Measurements from ENCODE around the gene SCAPER. TPM values are rescaled to one million over a fixed set of nuclear protein-coding genes. Genes with fewer than 3 reads are reported as not detected.

SCAPER gene
- total and polyA plus RNA-seq, 2 experiments from 2014 or later, result 27.0 to 35.7 TPM

DNA sequence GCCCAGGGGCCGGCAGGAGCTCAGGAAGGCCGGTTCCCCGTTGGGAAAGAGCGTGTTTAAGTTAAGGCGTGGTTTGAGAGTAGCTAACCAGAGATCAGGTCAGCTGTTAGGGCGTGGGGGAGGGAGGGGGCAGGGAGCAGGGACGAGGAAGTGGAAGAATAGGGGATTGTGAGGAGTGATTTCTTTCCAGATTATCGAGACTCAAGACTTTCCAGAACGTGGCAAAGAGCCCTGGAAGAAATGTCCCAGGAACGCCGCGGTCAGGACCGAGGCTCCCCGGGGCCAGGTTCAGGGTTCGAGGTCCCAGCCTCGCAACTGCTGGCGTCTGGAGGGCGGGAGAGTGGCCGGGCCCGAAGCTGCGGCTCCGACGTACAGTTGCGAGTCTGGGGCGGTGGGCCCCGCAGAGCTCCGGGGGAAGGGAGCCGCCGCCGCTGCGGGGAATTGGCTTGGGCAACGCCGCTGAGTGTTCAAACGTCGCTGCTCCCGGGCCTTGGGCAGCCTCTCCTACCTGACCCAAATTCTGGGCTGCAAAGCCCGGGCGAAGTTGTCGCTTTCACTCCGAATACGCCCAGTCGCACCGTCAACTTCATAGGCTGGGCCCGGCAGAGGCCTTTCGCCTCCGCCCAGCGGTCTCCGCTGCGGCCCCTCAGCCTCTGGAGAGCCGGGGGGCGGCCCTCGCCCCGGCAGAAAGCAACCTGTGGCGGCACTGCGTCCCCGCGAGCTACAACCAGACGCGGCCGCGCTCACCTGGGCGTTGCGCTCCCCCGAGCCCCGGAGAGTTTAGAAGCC, 559.1 kb downstream of the SCAPER start:
- DNase-seq (ENCODE audit: low read depth in 1 of 2, low spot score in 1 of 2), result peak in 1 of 2 donors; percentile 32
- H3K4me1 ChIP-seq (ENCODE audit: low read depth), result peaks cover 16% of the 10 kb centered on the region
- peak overlapping the region; percentile 26 for H3K4me3 ChIP-seq
- no peaks in the 10 kb centered on the region for H3K9me3 ChIP-seq (ENCODE audit: low read depth)
- TF ChIP-seq, protein P1, sequence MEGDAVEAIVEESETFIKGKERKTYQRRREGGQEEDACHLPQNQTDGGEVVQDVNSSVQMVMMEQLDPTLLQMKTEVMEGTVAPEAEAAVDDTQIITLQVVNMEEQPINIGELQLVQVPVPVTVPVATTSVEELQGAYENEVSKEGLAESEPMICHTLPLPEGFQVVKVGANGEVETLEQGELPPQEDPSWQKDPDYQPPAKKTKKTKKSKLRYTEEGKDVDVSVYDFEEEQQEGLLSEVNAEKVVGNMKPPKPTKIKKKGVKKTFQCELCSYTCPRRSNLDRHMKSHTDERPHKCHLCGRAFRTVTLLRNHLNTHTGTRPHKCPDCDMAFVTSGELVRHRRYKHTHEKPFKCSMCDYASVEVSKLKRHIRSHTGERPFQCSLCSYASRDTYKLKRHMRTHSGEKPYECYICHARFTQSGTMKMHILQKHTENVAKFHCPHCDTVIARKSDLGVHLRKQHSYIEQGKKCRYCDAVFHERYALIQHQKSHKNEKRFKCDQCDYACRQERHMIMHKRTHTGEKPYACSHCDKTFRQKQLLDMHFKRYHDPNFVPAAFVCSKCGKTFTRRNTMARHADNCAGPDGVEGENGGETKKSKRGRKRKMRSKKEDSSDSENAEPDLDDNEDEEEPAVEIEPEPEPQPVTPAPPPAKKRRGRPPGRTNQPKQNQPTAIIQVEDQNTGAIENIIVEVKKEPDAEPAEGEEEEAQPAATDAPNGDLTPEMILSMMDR (IDR thresholded peaks at IDR 0.05; ENCODE audit: low read depth, low read length), result no peak
- H3K27me3 ChIP-seq, result peaks cover 100% of the 10 kb centered on the region
- no peaks in the 10 kb centered on the region for H3K36me3 ChIP-seq
- H3K27ac ChIP-seq, result no peak overlapping the region

DNA sequence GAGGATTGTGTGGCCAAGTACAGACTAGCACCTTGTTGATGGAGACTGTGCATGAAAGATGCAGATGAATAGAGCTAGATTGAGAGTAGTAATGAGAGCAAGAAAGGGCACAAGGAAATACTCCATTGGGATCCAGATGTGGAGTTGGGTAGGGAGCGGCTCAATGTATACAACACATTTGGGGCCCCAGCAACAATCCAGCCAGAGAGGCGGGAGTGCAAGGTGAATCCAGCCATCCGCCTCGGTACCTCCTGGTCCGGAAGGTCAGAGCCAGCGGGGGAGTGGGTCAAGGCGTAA, 559.6 kb downstream of the SCAPER start:
- Histone ChIP-seq H3K27ac (no peak overlapping the region), H3K27me3 (peaks cover 100% of the 10 kb centered on the region), H3K36me3 (no peaks in the 10 kb centered on the region), H3K4me1 (ENCODE audit: low read depth) (peaks cover 20% of the 10 kb centered on the region), H3K4me3 (no peak overlapping the region), H3K9me3 (ENCODE audit: low read depth) (no peaks in the 10 kb centered on the region)
- TF ChIP-seq, protein P1 (IDR thresholded peaks at IDR 0.05; ENCODE audit: low read depth, low read length), result no peak
- DNase-seq (ENCODE audit: low read depth in 1 of 2, low spot score in 1 of 2), result no peak

DNA sequence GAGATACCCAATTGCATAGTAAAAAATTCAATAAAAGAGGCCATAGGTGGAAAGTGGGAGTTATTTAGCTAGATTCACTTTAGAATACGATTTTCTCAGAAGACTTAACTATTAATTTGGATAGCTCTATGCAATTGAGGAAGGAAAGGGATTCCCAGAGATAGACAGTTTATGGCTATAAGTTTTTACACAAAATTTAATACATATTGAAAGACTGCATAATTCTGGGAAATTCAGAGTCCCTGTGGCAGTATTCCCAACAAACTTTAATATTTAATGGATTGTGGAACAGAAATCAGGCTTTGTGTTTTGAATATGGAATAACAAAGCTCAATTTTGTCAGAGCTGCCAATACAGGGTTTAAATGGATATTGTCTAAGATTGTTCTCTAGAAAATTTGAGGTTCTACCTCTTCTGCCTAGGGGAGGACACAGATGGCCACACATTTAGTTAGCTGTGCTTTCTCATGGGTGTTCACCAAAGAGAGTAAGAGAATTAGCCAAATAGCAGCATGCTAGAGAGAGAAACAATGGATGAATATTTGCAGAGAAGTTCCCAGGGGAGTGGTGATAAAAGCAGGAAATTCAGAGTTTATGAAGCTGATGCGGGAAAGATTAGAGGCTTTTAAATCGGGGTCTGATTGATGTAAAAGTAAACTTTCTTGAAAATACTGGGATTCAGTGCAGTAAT, 560.1 kb downstream of the SCAPER start:
- H3K9me3 ChIP-seq (ENCODE audit: low read depth), result no peaks in the 10 kb centered on the region
- H3K27ac ChIP-seq, result no peak overlapping the region
- H3K27me3 ChIP-seq, result peaks cover 100% of the 10 kb centered on the region
- H3K4me3 ChIP-seq, result no peak overlapping the region
- peaks cover 24% of the 10 kb centered on the region for H3K4me1 ChIP-seq (ENCODE audit: low read depth)
- DNase-seq (ENCODE audit: low read depth in 1 of 2, low spot score in 1 of 2), result no peak
- TF ChIP-seq, protein P1 (IDR thresholded peaks at IDR 0.05; ENCODE audit: low read depth, low read length), result no peak
- H3K36me3 ChIP-seq, result no peaks in the 10 kb centered on the region

DNA sequence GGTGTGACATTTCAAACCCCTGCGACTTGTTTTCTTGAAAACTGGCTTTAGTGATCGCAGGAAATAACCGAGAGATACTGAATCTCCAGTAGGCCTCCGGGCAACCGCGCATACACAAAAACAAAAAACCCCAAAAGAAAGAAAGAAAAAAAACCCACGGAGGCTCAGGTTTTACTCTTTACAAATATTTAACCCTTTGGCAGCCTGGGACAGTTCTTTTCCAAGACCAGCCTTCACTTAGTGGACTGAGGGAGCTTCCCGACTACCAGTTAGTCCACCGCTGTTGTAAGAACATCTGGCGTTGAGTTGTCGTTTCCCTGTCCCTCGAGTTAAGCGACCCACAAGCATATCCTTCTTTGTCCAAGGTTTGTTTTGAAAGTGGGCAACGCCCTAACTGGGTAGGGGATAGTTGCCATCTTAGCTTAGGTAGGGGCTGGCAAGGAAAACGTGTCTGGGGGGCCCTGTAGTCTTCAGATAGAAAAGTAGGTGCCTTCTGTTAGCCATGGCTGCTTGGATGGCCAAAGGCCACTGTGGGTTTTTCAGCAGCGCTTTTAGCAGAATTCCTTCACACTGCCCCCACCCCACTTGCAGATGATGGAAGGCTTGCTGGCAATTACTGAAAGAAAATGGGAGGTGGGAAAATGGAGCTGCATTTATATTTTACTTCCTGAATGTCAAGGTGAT, 561.7 kb downstream of the SCAPER start:
- no peak overlapping the region for H3K4me3 ChIP-seq
- no peak for DNase-seq (ENCODE audit: low read depth in 1 of 2, low spot score in 1 of 2)
- H3K4me1 ChIP-seq (ENCODE audit: low read depth), result peaks cover 27% of the 10 kb centered on the region
- no peaks in the 10 kb centered on the region for H3K36me3 ChIP-seq
- TF ChIP-seq, protein P1 (IDR thresholded peaks at IDR 0.05; ENCODE audit: low read depth, low read length), result no peak
- H3K9me3 ChIP-seq (ENCODE audit: low read depth), result no peaks in the 10 kb centered on the region
- no peak overlapping the region for H3K27ac ChIP-seq
- H3K27me3 ChIP-seq, result peaks cover 100% of the 10 kb centered on the region

DNA sequence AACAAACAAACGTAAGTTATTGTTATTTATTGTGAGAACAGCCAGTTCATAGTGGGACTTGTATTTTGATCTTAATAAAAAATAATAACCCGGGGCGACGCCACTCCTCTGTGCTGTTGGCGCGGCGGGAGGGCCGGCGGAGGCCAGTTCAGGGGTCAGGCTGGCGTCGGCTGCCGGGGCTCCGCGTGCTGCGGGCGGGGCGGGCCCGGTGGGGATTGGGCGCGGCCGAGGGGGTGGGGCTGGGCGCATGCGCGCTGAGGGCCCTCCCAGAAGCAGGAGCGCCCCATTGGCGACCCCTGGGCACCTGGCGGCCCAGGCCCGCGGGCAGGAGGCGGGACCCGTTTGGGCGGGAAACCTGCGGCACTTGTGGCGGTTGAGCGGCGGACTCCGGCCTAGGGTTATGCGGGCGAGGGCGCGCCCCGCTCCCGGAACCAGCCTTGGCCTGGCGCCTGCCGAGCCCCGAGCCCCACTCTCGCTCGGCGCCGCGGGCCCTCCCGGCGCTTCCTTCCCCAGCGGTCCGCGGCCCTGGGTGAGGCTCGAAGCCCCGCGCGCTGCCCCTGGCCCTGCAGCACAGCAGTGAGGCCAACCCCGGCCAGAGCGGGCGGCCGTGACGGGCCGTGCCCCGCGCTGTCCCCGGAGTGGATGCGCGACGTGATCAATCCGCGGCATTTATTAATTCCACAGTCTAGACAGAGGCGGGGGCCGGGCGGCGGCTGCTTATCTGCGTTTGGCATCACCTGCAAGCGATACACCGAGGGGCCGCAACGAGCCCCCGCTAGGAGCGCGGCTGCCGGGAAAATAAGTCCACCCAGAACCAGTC, 562.5 kb downstream of the SCAPER start:
- peaks cover 27% of the 10 kb centered on the region for H3K4me1 ChIP-seq (ENCODE audit: low read depth)
- peaks cover 100% of the 10 kb centered on the region for H3K27me3 ChIP-seq
- no peak overlapping the region for H3K27ac ChIP-seq
- TF ChIP-seq, protein P1 (IDR thresholded peaks at IDR 0.05; ENCODE audit: low read depth, low read length), result no peak
- H3K9me3 ChIP-seq (ENCODE audit: low read depth), result no peaks in the 10 kb centered on the region
- DNase-seq (ENCODE audit: low read depth in 1 of 2, low spot score in 1 of 2), result peak in 1 of 2 donors; percentile 19
- no peaks in the 10 kb centered on the region for H3K36me3 ChIP-seq
- H3K4me3 ChIP-seq, result peak overlapping the region; percentile 3
